HG02610 (cell line): ENCODE measurements around the gene MANSC1.
"Not testable (repeated sequence)": the region's sequence is repeated elsewhere in the genome, so short reads cannot be mapped to it uniquely, and the experiment has no call there.

Experiments
- ATAC-seq: cut with Tn5 transposase; IDR thresholded peaks from one replicate; pipeline ENCODE4 v1.9.1; 2021; ENCODE audit warnings: mild to moderate bottlenecking, moderate library complexity; ENCODE audit not compliant: unreplicated experiment

Gene MANSC1

DNA sequence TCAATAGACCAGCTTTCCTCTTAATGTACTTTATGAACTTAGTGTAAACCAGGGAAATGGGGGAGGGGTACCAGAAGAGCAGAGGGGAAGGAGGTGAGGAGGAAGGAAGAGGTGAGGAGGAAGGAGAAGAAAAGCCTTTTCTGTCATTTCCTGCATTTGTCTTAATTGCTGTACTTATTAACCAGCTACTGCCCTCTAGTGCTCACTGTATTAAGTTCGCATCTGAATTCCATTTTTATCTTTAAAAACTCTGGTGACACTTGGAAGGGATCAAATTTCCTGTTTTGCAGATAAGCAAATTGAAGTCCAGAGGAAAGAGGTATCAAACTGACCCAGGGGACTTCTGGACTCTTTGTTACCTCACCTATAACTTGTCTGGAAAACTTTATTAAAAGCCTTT, 22.2 kb downstream of the MANSC1 start:
- ATAC-seq: no peak

DNA sequence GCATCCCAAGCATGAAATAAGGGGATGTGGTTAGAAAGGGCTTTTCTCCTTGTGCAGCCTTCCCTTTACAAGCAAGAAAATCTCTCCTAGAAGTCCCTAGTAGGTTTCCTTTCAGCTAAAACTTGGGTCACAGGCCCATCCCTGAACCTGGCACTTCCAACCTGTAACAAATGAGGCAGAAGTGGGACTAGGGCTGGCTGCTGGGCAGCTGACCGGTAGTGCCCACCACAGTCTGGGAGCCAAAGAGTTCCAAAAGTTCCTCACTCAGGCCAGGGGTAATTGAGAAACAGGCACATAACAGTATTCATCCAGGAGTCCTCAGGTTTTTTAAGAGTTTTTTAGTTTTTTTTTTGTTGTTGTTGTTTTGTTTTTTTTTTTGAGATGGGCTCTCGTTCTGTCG, 23.8 kb downstream of the MANSC1 start:
- no peak for ATAC-seq

DNA sequence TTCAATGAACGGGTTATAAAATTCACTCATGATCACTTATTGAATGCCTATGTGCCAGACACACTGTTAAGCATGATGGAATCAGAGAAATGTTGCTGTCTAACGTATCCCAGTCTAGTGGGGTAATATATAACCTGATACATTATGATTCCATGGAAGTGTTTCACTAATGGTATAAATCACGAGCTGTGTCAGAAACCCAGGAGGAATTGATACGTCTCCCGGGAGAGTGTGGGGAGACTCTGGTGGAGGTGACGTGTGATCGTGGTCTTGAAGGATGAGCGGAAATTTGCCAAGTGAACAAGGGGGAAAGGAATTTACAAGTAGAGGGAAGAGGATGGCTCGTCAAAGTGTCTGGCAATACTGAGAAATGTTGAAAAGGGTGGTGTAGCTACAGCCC, 26.5 kb downstream of the MANSC1 start:
- no peak for ATAC-seq

DNA sequence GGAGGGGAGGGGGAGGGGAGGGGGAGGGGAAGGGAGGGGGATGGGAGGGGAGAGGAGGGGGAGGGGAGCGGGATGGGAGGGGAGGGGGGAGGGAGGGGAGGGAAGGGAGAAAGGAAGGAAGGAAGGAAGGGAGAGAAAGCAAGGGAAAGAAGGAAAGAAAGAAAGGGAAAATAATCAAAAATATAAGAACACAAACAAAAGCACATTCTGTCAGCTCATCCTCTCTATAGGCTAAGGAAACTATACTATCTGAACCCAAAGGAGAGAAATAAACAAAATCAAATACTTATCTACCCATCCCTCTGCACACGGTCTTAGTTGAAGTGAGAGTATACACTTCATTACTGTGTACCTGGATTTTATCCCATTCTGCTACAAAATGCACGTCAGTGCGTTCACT, 26.9 kb downstream of the MANSC1 start:
- no peak for ATAC-seq

DNA sequence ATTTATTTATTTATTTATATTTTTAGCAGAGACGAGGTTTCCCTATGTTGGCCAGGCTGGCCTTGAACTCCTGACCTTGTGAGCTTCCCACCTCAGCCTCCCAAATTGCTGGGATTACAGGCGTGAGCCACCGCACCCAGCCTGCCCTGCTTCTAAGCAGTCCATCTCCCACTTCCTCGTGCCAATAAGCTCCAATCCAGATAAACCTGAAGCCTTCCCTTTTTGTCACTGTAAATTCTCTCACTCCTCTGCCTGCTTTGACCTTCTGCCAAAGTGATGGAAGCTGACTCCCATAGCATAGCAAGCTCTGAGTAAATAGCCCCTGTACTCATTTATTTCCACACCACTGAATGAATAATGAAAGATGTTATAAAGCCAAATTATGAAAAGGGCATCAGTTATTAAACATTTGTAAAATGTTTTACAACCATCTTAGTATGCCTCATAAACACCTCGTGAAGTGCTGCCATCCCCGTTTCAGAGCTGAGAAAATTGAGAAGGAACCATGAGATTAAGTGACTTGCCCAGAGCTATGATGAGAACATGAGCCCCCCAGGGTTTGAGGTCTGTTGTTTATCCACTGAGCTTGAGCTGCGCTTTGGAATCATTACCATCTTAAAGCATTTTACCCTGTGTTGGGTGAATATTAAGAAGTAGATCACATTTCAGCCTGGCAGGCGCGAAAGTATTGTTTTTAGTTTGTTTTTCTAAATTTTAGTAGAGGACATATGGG, 30.4 kb downstream of the MANSC1 start:
- ATAC-seq: no peak

DNA sequence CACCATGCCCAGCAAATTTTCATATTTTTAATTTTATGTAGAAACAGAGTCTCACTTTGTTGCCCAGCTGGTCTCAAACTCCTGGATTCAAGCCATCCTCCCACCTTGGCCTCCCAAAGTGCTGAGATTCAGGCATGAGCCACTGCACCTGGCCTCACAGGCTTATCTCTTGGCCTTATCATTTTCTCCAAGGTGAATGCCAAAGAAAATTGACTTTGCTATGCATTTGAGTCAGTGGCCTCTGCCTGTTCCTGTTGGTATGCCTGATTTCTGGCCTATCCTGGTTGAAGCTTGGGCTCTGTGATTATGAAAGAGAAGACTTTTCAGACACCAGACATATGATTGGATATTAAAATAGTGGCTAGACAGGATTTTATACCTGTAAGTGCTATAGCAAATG, 34.2 kb downstream of the MANSC1 start:
- ATAC-seq: no peak

DNA sequence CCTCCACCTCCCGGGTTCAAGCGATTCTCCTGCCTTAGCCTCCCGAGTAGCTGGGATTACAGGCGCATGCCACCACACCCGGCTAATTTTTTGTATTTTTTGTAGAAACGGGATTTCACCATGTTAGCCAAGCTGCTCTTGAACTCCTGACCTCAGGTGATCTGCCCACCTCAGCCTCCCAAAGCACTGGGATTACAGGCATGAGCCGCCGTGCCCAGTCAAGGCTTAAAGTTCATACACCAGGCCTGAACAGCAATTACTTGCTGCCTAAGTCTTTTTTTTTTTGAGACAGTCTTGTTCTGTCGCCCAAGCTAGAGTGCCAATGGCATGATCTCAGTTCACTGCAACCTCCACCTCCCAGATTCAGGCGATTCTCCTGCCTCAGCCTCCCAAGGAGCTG, 39.3 kb downstream of the MANSC1 start:
- not testable (repeated sequence) for ATAC-seq

DNA sequence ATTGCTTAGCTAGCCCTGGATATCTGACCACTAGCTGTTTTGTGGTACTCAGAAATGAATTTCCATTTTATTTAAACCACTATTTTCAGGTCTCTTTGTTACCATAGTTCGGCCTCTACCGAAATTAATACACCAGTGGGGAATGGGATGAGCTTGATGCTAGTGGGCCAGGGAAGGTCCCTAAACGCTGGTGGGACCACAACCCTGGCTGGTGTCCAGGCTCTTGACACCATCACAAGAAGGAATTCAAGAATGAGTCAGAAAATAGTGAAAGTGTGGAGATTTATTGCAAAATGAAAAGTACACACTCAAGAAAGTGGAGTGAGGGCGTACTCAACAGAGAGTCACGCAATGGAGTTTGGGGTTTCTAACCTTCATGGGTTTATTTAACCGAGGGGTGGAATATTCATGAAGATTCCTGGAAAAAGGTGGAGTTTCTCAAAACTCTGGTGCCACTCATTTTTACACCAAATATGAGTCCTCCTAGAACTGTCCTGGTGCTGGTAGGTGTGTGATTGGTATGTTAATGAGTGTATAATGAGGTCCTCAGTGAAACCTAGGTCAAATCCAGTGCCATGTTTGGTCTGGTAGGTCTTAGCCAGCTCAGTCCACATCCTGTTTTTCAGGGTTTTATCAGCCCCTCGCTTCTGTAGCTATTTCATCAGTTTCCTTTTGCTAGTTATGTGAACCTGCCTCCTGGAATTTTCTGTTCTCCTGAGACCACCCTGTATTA, 44.3 kb downstream of the MANSC1 start:
- no peak for ATAC-seq

DNA sequence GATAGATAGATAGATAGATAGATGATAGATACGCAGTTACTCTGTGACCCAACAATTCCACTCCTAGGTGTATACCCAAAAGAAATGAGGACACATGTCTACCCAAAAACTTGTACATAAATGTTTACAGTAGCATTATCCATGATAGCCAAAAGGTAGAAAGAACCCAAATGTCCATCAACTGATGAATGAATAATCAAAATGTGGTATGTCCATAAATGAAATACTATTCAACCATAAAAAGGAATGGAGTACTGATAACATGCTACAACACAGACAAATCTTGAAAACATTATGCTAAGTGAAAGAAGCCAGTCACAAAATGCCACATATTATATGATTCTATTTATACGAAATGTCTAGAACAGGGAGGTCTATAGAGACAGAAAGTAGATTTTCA, 47.1 kb downstream of the MANSC1 start:
- no peak for ATAC-seq

DNA sequence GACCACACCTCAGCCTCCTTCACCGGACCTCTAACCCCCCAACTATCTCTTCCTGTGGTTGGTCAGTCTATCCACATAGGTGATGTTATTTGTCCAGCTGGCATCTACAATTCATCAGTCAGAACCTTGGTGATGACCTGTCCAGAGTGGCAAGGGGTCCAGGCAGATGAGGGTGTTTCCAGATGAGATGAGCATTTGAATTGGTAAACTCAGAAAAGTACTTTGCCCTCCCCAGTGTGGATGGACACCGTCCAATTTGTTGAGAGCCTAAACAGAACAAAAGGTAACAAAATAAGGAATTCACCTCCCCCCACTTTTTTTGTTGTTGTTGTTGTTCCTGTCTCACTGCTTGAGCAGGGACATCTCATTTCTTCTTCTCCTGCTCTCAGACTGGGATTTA, 48.9 kb downstream of the MANSC1 start:
- ATAC-seq: no peak

DNA sequence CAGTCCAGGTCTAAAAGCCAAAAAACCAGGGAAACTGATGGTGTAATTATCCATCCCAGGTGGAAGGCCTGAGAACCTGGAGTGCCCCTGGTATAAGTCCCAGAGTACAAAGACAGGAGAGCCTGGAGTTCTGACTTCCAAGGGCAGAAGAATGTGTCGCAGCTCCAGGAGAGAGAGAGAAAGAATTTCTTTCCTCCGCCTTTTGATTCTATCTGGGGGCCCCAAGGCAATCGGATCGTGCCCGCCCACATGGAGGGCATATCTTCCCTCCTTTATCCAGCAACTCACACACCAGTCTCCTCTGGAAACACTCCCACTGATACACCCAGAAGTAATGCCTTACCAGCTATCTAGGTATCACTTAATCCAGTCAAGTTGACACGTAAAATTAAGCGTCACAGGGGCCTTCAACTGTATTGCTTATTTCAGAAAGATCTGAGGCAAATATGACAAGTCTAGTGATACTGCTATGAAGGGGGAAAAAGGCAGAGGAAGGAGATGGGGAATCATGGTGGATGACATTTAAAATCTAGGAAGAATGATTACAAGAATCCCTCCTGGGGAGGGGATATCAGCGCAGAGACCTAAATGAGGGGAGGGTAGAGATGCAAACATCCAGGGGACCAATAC, 52.7 kb downstream of the MANSC1 start:
- ATAC-seq: no peak

DNA sequence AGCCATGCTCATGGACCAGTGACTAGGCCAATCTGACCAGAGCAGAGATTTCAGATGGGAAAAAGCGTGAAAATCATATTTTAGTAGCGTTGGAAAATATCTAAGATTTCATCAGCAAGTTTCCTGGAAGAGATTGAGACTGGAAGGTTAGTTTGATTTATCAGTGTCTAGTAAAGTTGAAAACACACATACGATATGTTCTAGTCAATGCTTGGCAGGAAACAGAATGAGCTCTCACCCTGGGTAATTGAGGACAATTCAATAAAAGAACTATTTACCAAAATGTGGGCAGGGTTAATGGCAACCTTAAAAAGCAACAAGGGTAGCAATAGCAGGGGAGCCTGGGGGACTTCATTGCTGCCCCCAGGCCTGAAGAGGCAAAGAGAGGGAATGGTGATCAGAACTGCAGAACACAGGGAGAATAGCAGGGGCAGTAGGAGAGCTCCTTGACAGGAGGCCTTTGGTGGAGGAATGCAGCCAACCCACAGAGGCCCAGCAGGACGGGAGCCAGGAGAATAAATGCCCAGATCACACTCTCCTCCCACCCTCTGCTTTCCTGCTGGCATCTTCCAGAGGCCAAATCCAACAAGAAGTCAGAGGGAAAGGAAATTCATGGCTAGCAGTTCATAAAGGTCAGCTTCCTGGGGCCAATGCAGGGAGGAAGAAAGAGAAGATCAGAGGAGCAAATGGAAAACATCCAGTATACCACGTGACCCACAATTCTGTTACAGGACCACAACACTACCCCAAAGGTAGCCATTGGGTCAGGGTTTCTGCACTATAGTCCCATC, 55.6 kb downstream of the MANSC1 start:
- no peak for ATAC-seq

DNA sequence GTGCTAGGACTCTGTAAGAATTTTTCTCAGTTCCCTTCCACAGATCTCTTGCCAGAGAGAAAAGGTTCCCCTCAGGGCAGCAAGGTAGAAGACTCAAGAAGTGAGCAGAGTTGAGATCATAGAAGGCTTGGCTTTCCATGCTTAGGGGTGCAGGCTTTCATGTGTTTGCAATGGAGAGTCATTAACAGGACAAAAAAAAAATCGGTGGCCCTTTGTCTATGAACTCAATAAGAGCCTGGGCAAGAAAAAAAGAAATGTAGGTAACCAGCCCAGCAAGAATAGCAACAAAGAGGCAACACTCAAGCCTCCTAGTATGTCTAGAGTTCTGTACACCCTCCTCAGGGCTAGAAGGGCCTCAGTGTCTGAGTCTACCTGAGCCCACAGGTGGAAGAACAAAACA, 59.8 kb downstream of the MANSC1 start:
- ATAC-seq: no peak

DNA sequence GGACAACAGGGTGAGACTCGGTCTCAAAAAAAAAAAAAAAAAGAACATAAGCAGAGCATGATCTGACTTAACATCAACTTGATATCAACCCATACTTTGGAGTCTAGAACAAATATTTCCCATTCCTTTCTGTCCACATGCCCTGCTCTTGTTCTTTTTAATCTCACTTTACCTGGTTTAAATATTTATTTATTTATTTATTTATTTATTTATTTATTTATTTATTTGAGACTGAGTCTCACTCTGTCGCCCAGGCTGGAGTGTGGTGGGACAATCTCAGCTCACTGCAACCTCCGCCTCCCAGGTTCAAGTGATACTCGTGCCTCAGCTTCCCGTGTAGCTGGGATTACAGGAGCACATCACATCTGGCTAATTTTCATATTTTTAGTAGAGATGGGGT, 63.6 kb downstream of the MANSC1 start:
- no peak for ATAC-seq

DNA sequence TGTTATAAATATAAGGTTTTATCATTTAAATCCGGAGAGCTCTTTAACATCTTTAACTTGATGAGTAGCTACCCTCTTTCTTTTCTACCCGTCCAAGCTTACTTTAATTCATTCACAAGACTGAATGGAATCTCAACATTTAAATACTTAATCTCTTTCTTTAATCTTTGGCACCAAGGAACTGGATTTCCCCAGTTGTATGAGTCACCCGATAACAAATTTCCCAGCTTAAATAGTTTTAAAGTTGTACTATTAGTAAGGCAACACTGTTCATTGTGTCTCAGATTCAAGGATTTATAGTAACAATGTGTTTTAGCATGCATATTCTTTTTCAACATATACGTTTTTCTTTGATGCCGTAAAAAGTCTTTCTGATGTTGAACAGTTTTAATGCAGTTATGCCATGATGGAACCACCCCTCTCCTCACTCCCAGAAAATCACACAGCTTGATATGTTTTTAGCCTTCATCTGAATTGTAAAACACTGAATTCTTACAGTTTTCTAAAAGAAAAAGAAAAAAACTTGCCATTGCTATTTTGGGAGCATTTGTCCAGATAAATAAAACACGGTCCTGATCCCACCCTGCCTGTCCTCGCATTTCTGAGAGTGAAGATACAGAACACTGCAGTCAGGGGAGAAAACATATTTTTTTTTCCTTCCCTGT, 67.1 kb downstream of the MANSC1 start:
- no peak for ATAC-seq

DNA sequence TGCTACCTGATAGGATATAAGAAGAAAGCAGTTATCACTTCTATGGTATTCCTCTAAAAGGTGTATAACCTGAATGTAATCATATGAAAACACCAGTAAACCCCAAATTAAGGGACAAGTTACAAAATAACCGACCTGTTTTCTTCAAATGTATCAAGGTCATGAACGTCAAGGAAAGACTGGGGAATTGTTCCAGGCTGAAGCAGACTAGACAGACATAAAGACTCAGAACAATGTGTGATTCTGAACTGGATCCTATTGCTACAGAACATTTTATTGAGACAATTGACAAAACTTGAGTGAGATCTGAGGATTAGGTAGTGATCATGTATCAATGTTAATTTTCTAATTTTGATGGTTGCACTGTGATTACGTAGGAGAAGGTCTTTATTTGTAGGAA, 67.8 kb downstream of the MANSC1 start:
- no peak for ATAC-seq

DNA sequence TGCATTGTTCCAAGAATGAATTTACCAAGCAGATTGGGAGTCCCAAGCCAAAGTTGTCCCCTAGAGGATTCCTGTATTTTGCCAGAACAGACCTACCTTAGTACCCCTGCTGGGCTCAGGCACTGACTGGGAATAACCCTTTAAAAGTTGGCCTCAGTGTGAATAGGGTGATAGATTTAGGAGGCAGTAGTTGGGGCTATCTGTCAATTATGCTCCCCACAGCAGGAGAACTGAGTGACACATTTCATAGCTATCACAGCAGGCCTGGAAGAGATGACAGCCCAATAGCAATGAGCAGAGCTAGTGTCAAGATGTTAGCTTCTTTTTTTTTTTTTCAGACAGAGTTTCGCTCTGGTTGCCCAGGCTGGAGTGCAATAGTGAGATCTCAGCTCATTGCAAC, 68.9 kb downstream of the MANSC1 start:
- ATAC-seq: no peak

DNA sequence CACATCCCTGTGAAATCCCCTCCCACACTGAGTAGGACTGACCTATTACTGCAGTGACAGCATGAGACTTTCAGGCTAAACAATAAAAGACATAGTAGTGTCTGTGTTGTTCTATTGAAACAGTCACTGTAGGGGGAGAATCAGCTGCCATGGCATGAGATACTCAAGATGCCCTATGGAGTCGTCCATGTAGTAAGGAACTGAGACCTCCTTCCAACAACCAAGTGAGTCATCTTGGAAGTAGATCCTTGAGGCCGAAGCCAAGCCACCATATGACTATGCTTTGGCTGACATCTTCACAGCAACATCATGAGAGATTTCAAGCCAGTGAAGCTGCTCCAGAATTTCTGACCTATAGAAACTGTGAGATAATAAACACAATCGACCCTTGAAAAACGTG, 71.1 kb downstream of the MANSC1 start:
- no peak for ATAC-seq
